Muscle layer of duodenum (tissue), 2 donors: Measurements from ENCODE around the gene TMEM63B.
"Not testable (repeated sequence)": the region's sequence is repeated elsewhere in the genome, so short reads cannot be mapped to it uniquely, and the experiment has no call there.

Experiments used
- H3K27ac ChIP-seq: one replicate; pipeline ENCODE4 v1.7.0; 2013; ENCODE audit warnings: mild to moderate bottlenecking, low read length
- H3K27me3 ChIP-seq: one replicate; pipeline ENCODE4 v1.7.0; 2013; ENCODE audit warnings: low read depth, mild to moderate bottlenecking, control low read depth, low read length
- H3K36me3 ChIP-seq, 2 donors: one replicate each; pipeline ENCODE4 v1.7.0; 2013; ENCODE audit warnings: low read length in 2 of 2, control low read depth in 1 of 2, mild to moderate bottlenecking in 1 of 2; ENCODE audit not compliant: insufficient read depth in 2 of 2, control insufficient read depth in 1 of 2
- H3K4me1 ChIP-seq, 2 donors: one replicate each; pipeline ENCODE4 v1.7.0; 2013; ENCODE audit warnings: low read length in 2 of 2, mild to moderate bottlenecking in 2 of 2, control low read depth in 1 of 2, moderate library complexity in 1 of 2; ENCODE audit not compliant: insufficient read depth in 2 of 2, control insufficient read depth in 1 of 2
- H3K4me3 ChIP-seq, 2 donors: one replicate each; pipeline ENCODE4 v1.7.0; 2013; ENCODE audit warnings: low read length in 2 of 2, low read depth in 1 of 2, mild to moderate bottlenecking in 1 of 2
- H3K9me3 ChIP-seq, 2 donors: one replicate each; pipeline ENCODE4 v1.7.0; 2013; ENCODE audit warnings: low read length in 2 of 2, control low read depth in 1 of 2, mild to moderate bottlenecking in 1 of 2; ENCODE audit not compliant: control insufficient read depth in 1 of 2
- donor health status: healthy.

Gene TMEM63B

DNA sequence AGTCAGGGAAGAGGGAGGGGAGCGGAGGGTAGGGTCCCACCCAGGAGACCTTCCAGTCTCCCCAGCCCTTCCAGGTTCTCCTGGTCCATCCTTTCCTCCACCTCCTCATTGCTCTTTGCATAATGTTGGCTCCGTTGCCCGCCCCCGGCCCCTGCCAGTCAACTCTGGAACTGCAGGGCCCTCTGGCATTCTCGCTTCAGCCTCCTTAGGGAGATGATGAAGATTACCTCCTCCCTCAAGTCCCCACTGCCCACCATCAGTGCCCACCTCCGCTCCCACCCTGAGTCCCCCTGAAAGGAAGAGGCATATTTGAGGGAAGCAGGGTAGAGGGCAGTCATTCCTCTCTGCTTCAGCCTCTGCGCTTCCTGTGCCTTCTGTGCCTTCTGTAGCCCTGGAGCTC, 8.5 kb downstream of the TMEM63B start:
- no peak overlapping the region for H3K27ac ChIP-seq
- no peak overlapping the region for H3K4me3 ChIP-seq
- H3K9me3 ChIP-seq: no peaks in the 10 kb centered on the region
- H3K27me3 ChIP-seq: no peaks in the 10 kb centered on the region
- H3K36me3 ChIP-seq: peaks cover 29 to 30% of the 10 kb centered on the region in 2 donors
- H3K4me1 ChIP-seq: no peaks in the 10 kb centered on the region

DNA sequence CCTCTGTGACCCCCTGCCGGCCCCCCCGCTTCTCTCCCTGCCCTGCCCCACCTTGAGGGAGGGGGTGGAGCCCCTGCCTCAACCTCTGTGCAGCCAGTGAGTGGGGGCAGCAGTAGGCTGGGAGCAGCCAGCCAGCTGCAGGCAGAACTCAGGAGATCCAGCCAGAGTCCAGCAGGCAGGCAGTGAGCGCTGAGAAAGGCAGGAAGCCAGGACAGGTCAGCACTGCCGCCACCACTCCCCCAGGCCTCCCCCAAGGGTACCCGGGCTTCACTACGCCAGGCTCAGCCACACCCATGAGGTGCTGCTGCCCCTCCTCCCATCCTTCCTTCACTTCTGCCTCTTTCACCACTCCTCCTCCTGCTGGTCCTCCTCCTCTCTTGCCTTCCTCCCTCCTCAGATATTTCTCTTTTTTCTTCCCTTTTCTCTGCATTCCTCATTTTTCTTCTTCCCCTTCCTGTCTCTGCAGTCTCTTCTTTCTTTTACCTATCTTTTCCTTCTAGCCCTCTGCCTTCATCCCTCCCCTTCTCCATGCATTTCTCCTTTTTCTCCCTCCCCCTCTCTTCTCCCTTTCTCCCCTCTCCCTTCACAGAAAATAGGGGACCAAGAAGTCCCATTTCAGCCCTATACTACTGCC, 11.5 kb downstream of the TMEM63B start:
- Histone ChIP-seq H3K4me3 (no peak overlapping the region), H3K9me3 (no peaks in the 10 kb centered on the region), H3K4me1 (no peaks in the 10 kb centered on the region), H3K27ac (no peak overlapping the region), H3K27me3 (no peaks in the 10 kb centered on the region), H3K36me3 (peaks cover 38 to 47% of the 10 kb centered on the region in 2 donors)

DNA sequence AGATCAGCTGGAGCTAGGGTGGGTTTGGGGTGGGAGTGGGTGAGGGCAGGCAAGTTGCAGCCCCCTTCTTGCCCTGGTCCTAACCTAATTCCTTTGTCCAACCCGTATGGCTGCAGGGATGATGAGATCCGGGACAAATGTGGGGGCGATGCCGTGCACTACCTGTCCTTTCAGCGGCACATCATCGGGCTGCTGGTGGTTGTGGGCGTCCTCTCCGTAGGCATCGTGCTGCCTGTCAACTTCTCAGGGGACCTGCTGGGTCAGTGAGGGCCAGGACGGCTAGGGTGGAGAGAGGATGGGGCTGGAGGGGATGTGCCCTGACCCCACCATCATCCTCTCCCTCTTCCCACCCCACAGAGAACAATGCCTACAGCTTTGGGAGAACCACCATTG, 12.0 kb downstream of the TMEM63B start:
- no peaks in the 10 kb centered on the region for H3K9me3 ChIP-seq
- no peaks in the 10 kb centered on the region for H3K27me3 ChIP-seq
- H3K27ac ChIP-seq: no peak overlapping the region
- H3K4me3 ChIP-seq: no peak overlapping the region
- H3K4me1 ChIP-seq: no peaks in the 10 kb centered on the region
- H3K36me3 ChIP-seq: peaks cover 38 to 52% of the 10 kb centered on the region in 2 donors

DNA sequence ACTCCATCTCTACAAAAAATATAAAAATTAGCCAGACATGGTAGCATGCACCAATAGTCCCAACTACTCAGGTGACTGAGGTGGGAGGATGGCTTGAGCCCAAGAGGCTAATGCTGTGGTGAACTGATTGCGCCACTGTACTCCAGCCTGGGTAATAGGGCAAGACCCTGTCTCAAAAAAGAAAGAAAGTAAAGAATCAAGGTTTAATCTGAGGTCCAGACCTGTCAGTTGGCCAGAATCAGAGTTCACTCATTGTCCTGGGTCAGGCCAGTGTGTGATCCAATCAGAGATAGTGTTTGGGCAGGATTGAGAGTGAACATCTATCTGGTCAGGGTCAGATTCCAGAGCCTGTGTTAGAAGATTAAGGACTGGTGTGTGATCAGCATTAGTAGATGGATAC, 15.5 kb downstream of the TMEM63B start:
- no peak overlapping the region for H3K4me3 ChIP-seq
- no peaks in the 10 kb centered on the region for H3K4me1 ChIP-seq
- H3K27ac ChIP-seq: no peak overlapping the region
- no peaks in the 10 kb centered on the region for H3K9me3 ChIP-seq
- no peaks in the 10 kb centered on the region for H3K27me3 ChIP-seq
- H3K36me3 ChIP-seq: peaks cover 39 to 63% of the 10 kb centered on the region in 2 donors

DNA sequence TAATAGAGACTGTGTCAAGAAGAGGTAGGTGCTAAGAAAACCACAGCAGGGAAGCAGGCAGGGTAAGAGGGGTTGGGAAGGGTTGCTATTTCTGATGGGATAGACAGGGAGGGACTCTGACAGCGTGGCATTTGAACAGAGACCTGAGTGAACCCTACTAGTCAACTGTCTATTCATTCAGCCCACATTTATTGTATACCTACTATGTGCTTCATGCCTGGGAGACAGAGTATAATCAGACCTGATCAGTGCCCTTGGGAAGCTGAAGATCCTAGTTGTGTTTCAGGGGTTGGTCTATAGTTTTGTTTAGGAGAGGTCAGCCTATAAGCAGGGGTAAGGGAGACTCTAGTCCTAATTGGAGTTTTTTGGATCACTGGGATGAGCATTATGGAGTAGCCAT, 16.4 kb downstream of the TMEM63B start:
- H3K9me3 ChIP-seq: no peaks in the 10 kb centered on the region
- peaks cover 45 to 72% of the 10 kb centered on the region in 2 donors for H3K36me3 ChIP-seq
- no peaks in the 10 kb centered on the region for H3K4me1 ChIP-seq

DNA sequence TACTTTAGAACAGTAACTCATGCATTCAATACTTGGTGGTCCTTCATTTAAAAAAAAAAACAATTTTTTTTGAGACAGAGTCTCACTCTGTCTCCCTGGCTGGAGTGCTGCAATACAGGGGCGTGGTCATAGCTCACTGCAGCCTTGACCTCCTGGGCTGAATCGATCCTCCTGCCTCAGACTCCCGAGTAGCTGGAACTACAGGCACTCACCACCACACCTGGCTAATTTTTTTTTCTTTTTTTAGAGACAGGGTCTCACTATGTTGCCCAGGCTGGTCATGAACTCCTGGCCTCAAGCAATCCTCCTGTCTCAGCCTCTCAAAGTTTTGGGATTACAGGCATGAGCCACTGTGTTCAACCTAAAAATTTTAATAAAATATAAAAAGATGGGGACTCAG, 17.2 kb downstream of the TMEM63B start:
- peaks cover 50 to 79% of the 10 kb centered on the region in 2 donors for H3K36me3 ChIP-seq
- H3K4me1 ChIP-seq, H3K27ac ChIP-seq, H3K4me3 ChIP-seq, H3K27me3 ChIP-seq, H3K9me3 ChIP-seq: not testable (repeated sequence)

More for the DNA sequence above, 16.4 kb downstream of the TMEM63B start:
- Histone ChIP-seq H3K27me3 (no peaks in the 10 kb centered on the region), H3K4me3 (no peak overlapping the region), H3K27ac (no peak overlapping the region)

DNA sequence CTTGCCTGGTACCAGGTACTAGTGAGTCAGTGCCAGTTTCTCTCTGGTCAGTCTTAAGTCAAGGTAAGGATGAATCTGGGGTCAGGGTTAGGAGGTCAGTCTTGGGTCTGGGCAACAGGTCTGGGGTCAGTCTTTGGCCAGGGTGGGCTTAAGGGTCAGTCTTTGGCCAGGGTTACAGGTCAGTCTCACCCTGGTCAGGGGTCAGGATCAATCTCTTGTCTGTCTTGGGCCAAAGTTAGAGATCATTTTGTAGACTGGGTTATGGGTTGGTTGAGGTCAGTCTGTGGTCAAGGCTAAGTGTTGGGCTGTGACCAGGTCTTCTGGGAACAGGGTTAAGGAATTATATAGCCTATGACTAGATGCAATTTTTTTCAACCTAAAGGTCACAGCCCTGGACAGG, 18.5 kb downstream of the TMEM63B start:
- no peaks in the 10 kb centered on the region for H3K27me3 ChIP-seq
- peaks cover 45 to 74% of the 10 kb centered on the region in 2 donors for H3K36me3 ChIP-seq

DNA sequence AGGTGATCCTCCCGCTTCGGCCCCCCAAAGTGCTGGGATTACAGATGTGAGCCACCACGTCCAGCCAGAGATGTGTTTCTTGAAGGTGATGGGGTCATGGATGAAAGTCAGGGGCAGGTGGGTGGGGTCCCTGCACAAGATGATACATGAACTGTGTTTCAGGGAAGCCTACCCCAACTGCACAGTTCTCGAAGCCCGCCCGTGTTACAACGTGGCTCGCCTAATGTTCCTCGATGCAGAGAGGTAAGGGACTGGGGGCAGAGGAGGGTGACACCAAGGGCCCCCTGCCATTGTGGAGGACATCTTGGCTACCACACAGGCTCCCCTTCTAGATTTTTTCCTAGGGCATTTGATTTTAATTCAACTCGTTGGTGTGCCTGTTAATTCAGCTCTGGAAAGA, 19.3 kb downstream of the TMEM63B start:
- Histone ChIP-seq H3K36me3 (peaks cover 36 to 66% of the 10 kb centered on the region in 2 donors), H3K27me3 (no peaks in the 10 kb centered on the region), H3K4me3 (no peak overlapping the region), H3K4me1 (no peaks in the 10 kb centered on the region), H3K9me3 (no peaks in the 10 kb centered on the region), H3K27ac (no peak overlapping the region)

More for the DNA sequence above, 18.5 kb downstream of the TMEM63B start:
- no peak overlapping the region for H3K27ac ChIP-seq
- no peaks in the 10 kb centered on the region for H3K9me3 ChIP-seq
- H3K4me1 ChIP-seq: no peaks in the 10 kb centered on the region
- H3K4me3 ChIP-seq: no peak overlapping the region

DNA sequence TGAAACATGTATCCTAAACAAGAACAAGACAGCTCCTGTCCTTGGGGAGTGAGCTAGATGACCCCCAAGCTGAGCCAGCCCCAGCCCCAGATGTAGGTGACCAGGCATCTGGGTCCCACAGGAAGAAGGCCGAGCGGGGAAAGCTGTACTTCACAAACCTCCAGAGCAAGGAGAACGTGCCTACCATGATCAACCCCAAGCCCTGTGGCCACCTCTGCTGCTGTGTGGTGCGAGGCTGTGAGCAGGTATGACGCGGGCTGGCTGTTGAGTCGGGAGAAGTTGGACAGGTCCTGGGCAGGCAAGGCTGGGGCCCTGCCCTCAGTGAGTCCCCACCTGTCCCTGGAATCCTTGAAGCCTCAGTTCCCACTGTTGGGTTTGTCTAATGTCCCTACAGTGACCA, 19.9 kb downstream of the TMEM63B start:
- Histone ChIP-seq H3K27ac (no peak overlapping the region), H3K27me3 (no peaks in the 10 kb centered on the region), H3K4me1 (no peaks in the 10 kb centered on the region), H3K9me3 (no peaks in the 10 kb centered on the region), H3K4me3 (no peak overlapping the region), H3K36me3 (peaks cover 35 to 64% of the 10 kb centered on the region in 2 donors)

DNA sequence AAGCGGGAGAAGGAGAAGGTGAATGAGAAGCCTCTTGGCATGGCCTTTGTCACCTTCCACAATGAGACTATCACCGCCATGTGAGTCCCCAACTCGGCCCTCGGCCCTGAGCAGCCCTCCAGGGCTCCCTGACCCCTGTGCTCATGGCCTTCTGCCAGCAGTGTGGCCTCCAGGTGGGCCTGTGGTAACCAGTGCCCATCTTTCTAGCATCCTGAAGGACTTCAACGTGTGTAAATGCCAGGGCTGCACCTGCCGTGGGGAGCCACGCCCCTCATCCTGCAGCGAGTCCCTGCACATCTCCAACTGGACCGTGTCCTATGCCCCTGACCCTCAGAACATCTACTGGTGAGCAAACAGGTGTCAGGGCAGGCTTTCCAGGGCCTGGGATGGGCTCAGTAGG, 21.0 kb downstream of the TMEM63B start:
- Histone ChIP-seq H3K27ac (no peak overlapping the region), H3K4me1 (no peaks in the 10 kb centered on the region), H3K36me3 (peaks cover 35 to 61% of the 10 kb centered on the region in 2 donors), H3K9me3 (no peaks in the 10 kb centered on the region), H3K4me3 (no peak overlapping the region), H3K27me3 (no peaks in the 10 kb centered on the region)

DNA sequence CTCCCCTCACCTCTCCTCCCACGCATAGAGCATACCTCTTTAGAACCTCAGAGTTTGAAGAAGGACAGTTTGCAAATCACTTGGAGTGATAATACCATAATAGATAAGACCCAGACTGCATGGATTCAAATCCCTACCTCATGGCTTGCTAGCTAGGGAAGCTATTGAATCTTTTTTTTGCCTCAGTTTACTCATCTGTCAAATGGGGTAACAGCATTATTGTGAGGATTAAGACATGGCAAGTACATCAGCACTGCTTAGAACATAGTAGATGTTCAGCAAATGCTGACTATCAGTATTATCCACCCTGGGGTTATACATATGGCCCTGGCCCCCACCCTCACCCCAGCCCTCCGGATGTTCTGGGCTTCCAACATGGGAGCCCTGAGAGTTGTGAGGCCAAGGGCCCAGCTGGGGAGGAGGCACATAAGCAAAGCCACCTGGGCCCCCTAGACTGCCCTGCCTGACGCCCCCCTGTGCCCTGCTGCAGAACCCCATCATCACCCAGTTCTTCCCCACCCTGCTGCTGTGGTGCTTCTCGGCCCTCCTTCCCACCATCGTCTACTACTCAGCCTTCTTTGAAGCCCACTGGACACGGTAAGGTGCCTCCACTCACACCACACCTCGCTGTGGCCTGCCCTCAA, 22.1 kb downstream of the TMEM63B start:
- H3K4me1 ChIP-seq: no peaks in the 10 kb centered on the region
- peaks cover 38 to 55% of the 10 kb centered on the region in 2 donors for H3K36me3 ChIP-seq
- no peak overlapping the region for H3K4me3 ChIP-seq
- H3K27ac ChIP-seq: no peak overlapping the region
- no peaks in the 10 kb centered on the region for H3K27me3 ChIP-seq
- no peaks in the 10 kb centered on the region for H3K9me3 ChIP-seq
